Left colon (tissue), 2 donors: ENCODE measurements around the gene RHOXF2. TPM values are rescaled to one million over a fixed set of nuclear protein-coding genes. Genes with fewer than 3 reads are reported as not detected.
"Not testable (repeated sequence)": the region's sequence is repeated elsewhere in the genome, so short reads cannot be mapped to it uniquely, and the experiment has no call there.

Experiments used
- ATAC-seq: fragments of 200-7000 bp; cut with Tn5 transposase; one replicate; pipeline ENCODE4 v1.9.1; 2020; ENCODE audit warnings: mild to moderate bottlenecking, moderate library complexity
- DNase-seq, 2 donors: peaks; one replicate each; pipeline ENCODE4 v3.0.0-alpha.2; 2020
- intact Hi-C, 2 donors: fragments of 100-400 bp; cut with DNase I in 1 of 2; cut with micrococcal nuclease in 1 of 2; formaldehyde crosslinking; loops; one replicate each; pipeline versions ENCODE4 v1.11.2 to v1.14.0; 2022; cut with DNase I, micrococcal nuclease
- long read RNA-seq: library from polyadenylated mRNA; unstranded; transcript quantifications from one replicate; pipeline ENCODE4 v2.0.0, GENCODE V29; 2021
- total RNA-seq, 2 donors: library from RNA; stranded (reverse); fragmentation: NEBNext Ultra II Directional; extraction: Animal tissue kit (Norgen Biotek cat#: 25700); gene quantifications; one replicate each; pipeline ENCODE4 v1.2.1, GENCODE V29; 2021
- donor health status: DM: no; HTN: no; CAD: no.
- donor health status: DM: yes; HTN: yes; CAD: no.

Gene RHOXF2, protein sequence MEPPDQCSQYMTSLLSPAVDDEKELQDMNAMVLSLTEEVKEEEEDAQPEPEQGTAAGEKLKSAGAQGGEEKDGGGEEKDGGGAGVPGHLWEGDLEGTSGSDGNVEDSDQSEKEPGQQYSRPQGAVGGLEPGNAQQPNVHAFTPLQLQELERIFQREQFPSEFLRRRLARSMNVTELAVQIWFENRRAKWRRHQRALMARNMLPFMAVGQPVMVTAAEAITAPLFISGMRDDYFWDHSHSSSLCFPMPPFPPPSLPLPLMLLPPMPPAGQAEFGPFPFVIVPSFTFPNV
- not detected for total RNA-seq
- long read RNA-seq = 0 reads

- DNase-seq = not testable (repeated sequence)
Measured at GRCh38 chrX:120158313-120158712, at the start of gene RHOXF2. Gene RHOXF2 (plus strand): TSS chrX:120158613. CDS start chrX:120158751, 138 bp downstream.

GRCh38 chrX:120109378-120109777 lies 49.0 kb upstream of the RHOXF2 start:
- intact Hi-C loops = no loop called here
- no peak for ATAC-seq
- no peak for DNase-seq

More at GRCh38 chrX:120158313-120158712, at the start of gene RHOXF2:
- ATAC-seq, intact Hi-C loops: not testable (repeated sequence)

DNA sequence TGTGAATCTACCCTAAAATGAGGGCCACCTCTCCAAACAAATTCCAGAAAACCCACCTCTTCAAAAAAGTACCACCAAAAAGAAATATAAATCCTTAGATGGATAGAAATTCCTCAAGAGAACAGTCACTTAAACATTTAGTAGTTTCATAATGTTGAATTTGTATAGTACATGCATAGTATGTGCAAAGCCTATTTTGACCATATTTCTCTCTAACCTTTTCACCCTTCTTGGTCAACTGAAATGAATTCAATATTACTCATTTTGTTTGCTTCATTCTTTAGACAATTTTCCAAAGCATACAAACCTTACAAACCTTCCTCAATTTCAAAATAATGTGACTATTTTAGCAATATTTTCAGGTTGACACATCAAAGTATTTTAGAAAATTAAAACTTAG lies 46.8 kb upstream of the RHOXF2 start:
- ATAC-seq = no peak
- intact Hi-C loops = no loop called here
- no peak for DNase-seq

- no peak for DNase-seq
- intact Hi-C loops = no loop called here
- no peak for ATAC-seq
Measured at GRCh38 chrX:120115438-120115963, 42.9 kb upstream of the RHOXF2 start, which contains the start of gene RHOXF1. Gene RHOXF1 (minus strand): TSS chrX:120115913. CDS start chrX:120115862, 51 bp downstream.

GRCh38 chrX:120120223-120120622 lies 38.2 kb upstream of the RHOXF2 start:
- intact Hi-C loops = no loop called here
- ATAC-seq = no peak
- no peak for DNase-seq

GRCh38 chrX:120125444-120125843 lies 33.0 kb upstream of the RHOXF2 start:
- no peak for ATAC-seq
- DNase-seq = no peak
- intact Hi-C loops = no loop called here

GRCh38 chrX:120128306-120128846 lies 30.0 kb upstream of the RHOXF2 start:
- DNase-seq, ATAC-seq, intact Hi-C loops: not testable (repeated sequence)

DNA sequence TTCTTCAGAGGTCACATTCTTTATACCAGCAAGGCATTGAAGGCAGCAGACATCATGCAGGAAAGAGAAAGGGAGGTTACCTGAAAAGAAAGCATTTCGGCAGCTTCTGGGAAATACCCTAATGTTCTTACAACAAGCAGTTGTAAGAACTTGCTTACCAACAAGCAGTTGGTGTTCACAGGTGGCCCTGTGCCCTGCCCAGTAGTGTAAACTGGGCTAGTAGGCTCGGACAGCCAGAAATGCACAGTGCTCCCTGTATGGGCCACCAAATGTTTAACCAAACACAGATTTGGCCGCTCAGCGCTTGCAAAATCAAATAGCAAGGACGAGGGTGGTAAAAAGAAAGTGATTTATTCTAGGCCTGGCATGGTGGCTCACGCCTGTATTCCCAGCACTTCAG lies 22.3 kb upstream of the RHOXF2 start:
- ATAC-seq (no peak), DNase-seq (no peak)
- intact Hi-C loops = no loop called here

GRCh38 chrX:120136840-120137239 lies 21.6 kb upstream of the RHOXF2 start:
- intact Hi-C loops = no loop called here

DNA sequence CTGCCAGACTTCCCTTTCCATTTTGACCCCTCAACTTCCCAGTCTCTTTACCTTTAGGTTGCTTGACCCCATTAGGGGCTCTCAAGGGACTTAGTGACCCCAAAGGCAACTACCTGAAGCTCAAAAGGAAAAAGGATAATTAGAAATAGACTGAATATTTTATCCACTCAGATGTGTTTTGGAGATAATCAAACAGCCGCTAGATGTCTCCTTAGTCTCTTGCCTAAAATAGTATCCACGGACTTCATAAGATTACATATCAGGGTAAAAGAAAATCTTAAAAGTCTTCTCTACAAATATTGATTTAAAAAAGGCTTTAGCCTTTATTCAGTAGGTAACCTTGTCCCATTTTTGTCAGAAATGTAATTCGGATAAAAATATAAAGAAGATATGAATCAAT lies 21.0 kb upstream of the RHOXF2 start:
- ATAC-seq (no peak), DNase-seq (no peak)
- intact Hi-C loops = no loop called here

More at GRCh38 chrX:120136840-120137239, 21.6 kb upstream of the RHOXF2 start:
- DNase-seq (no peak), ATAC-seq (no peak)

DNA sequence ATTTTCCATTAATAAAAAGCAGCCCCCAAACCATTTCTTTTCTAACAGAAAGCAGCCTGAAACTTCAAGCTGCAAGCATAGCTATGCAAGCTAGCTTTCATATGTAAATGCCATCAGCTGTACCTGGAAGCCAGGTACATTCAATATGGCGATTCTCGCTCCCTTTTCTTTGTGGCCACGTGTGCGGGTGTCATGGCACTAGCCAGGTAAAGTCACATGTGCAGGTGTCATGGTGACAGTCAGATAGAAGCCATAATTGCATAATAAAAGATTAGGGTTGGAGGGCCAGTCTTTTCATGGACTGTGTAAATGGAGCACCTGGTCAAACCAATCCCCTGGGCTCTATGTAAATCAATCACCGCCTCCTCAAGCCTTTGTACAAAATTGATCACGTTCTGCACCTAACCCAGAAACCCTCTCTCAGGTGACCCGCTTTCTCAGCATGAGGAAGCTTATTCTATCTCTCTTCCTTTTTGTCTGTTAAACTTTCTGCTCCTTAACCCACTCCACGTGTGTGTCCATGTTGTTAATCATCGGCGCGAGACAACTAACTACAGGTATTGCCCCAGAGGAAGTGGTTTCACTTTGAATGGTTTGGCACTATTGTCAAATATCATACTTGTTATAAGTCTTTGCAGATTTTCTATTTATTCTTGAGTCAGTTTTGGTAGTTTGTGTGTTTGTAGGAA lies 18.0 kb upstream of the RHOXF2 start:
- no peak for ATAC-seq
- DNase-seq = no peak
- intact Hi-C loops = no loop called here

DNA sequence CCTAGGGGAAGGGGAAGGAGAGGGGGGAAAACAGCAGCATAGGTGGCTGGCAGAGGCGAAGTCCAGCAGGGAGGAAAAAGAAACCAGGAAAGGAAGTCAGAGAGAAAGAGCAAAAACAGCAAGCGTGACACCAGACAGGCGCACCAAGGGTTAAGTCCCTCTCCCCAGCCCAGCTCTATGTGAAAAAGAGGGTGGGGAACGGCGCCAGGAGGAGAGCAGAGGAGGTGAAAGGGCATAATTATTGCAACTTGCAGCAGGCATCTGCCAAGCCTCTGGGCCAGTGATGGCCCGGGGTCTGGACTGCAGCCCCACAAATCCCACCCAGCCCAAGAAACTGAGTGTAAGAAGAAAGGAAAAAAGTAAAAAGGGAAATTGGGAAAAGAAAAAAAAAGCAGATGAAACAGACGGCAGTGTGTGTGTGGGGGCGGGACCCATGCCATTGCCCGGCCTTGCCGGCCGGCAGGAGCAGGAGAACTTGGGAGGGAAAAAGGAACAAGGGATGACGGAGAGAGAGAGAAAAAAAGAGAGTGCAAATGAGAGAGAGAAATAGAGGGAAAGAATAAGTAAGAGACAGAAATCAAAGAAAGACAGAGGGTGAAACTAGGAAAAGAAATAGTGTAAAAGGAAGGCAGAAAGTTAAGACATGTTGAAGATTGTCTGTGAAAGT lies 14.1 kb upstream of the RHOXF2 start:
- DNase-seq (no peak), ATAC-seq (no peak)
- intact Hi-C loops = no loop called here

- no peak for DNase-seq
- no peak for ATAC-seq
- intact Hi-C loops = no loop called here
Measured at GRCh38 chrX:120145295-120145925, 13.0 kb upstream of the RHOXF2 start.

GRCh38 chrX:120146323-120146722 lies 12.1 kb upstream of the RHOXF2 start:
- DNase-seq, ATAC-seq, intact Hi-C loops: not testable (repeated sequence)

DNA sequence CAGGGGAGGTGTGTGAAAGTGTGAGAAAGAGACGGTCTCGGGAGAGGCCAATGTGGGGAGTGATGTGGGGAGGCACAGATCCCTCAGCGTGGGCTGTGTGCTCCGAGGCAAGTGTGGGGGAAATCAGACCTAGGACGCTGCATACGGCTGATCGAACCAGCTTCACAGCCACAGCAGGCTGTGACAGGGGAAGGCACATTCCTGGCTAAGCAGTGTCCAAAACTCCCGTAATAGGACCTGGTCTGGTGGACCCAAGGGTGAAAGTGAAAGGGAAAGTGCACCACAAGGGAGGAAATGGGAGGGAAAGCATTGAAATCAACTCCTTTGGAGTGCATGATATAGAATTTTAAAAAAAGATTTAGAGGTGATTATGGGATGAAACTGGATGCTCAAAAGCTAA lies 10.9 kb upstream of the RHOXF2 start:
- ATAC-seq (no peak), DNase-seq (no peak)
- intact Hi-C loops = no loop called here

GRCh38 chrX:120150109-120150744 lies 8.2 kb upstream of the RHOXF2 start:
- ATAC-seq = peak; percentile 35
- intact Hi-C loops, DNase-seq: not testable (repeated sequence)

GRCh38 chrX:120159086-120159485 lies 673 bp downstream of the RHOXF2 start:
- DNase-seq, ATAC-seq, intact Hi-C loops: not testable (repeated sequence)

GRCh38 chrX:120193254-120193653 lies 34.8 kb downstream of the RHOXF2 start:
- ATAC-seq, DNase-seq, intact Hi-C loops: not testable (repeated sequence)
